ENCODE results near the gene PRKG1. TPM values are rescaled to one million over a fixed set of nuclear protein-coding genes. Genes with fewer than 3 reads are reported as not detected.

The PRKG1 gene
- total and polyA plus RNA-seq, 2 of the 4 experiments (the other 2 are of a cell fraction) = 3.5 to 18.3 TPM

GRCh38 chr10:51145375-51145774 lies 71.1 kb downstream of the PRKG1 start:
- peaks cover 3% of the 10 kb centered on the region; the same call in 1 of the 2 replicates for H4K20me1 ChIP-seq (ENCODE audit: insufficient read depth, low read length)
- no peaks in the 10 kb centered on the region for H3K4me1 ChIP-seq (ENCODE audit: control insufficient read depth, insufficient read depth, low read length)
- no peak overlapping the region for H2AK5ac ChIP-seq (ENCODE audit: low read depth, low read length)
- H2AK9ac ChIP-seq (replicated peaks; ENCODE audit: low read depth, low read length, poor library complexity) = no peak overlapping the region
- H4K5ac ChIP-seq (ENCODE audit: low read depth, low read length) = no peak overlapping the region
- dilution Hi-C loops (cut with HindIII; ENCODE audit: low sequenced_read_pairs, unreplicated experiment) (no loop called here), in situ Hi-C loops (cut with MboI; ENCODE audit: low sequenced_read_pairs) (no loop called here), intact Hi-C loops (cut with micrococcal nuclease) (no loop called here)
- H2BK15ac ChIP-seq (ENCODE audit: low read depth, low read length) = no peak overlapping the region
- H3K14ac ChIP-seq (replicated peaks; ENCODE audit: low read depth, low read length) = no peak overlapping the region
- no peaks in the 10 kb centered on the region for H3K27me3 ChIP-seq (ENCODE audit: control insufficient read depth, insufficient read depth, low read length)
- no TSS peak for BruUV-seq (replicated peaks)
- no peak overlapping the region for H3K56ac ChIP-seq (ENCODE audit: extremely low read depth, insufficient read depth, low read length)
- H3K9ac ChIP-seq (ENCODE audit: low read depth, low read length) = no peak overlapping the region
- DNase-seq (no peak), ATAC-seq (ENCODE audit: low read depth) (no peak)
- H2BK120ac ChIP-seq (ENCODE audit: low read depth, low read length) = no peak overlapping the region
- no peak overlapping the region for H3K4me2 ChIP-seq (ENCODE audit: low read depth, low read length)
- peaks cover 18 to 19% of the 10 kb centered on the region in 2 experiments; a peak in 3 of 4 replicates for H3K79me1 ChIP-seq (ENCODE audit: low read depth in 1 of 2, low read length in 2 of 2)
- no peak overlapping the region for H3K4ac ChIP-seq (ENCODE audit: low read depth, low read length)
- ChIA-PET POLR2A (ENCODE audit: unreplicated experiment) (no interaction called here), CTCF (no interaction called here)
- H3K4me3 ChIP-seq (ENCODE audit: insufficient read depth, low read depth, low read length) = no peak overlapping the region
- 100% methylated on average over 4 of the region's 7 CpGs; no CpG with 5 or more reads in 1 of the 2 experiments for WGBS, 2 experiments (ENCODE audit: extremely low coverage in 2 of 2, insufficient read length in 1 of 2)
- no peak overlapping the region for H2BK20ac ChIP-seq (ENCODE audit: low read depth, low read length)
- no peak overlapping the region for H4K8ac ChIP-seq (ENCODE audit: low read depth in 2 of 2, low read length in 2 of 2)
- no peak overlapping the region for H3K23ac ChIP-seq (ENCODE audit: low read depth, low read length)
- H3K18ac ChIP-seq (ENCODE audit: low read depth, low read length) = no peak overlapping the region
- no peak overlapping the region for H2BK5ac ChIP-seq (ENCODE audit: low read depth, low read length, poor library complexity, severe bottlenecking)
- no peaks in the 10 kb centered on the region for H3K9me3 ChIP-seq (ENCODE audit: control insufficient read depth, insufficient read depth, low read length)
- H2AFZ ChIP-seq (replicated peaks; ENCODE audit: low read length, poor library complexity) = no peak overlapping the region
- H3K27ac ChIP-seq (ENCODE audit: insufficient read depth, low read length) = no peak overlapping the region
- H3K9me1 ChIP-seq (ENCODE audit: insufficient read depth, low read length) = no peaks in the 10 kb centered on the region
- H3K36me3 ChIP-seq (ENCODE audit: control insufficient read depth, insufficient read depth, low read length) = no peaks in the 10 kb centered on the region
- H4K91ac ChIP-seq (ENCODE audit: insufficient read depth, low read depth, low read length) = no peak overlapping the region
- TF ChIP-seq CHD1 (IDR thresholded peaks at IDR 0.05; ENCODE audit: low read depth, low read length) (no peak), RAD21 (IDR thresholded peaks at IDR 0.05; ENCODE audit: low read length) (no peak), POLR2A (IDR thresholded peaks at IDR 0.05; ENCODE audit: low read depth, low read length) (no peak), SMC3 (IDR thresholded peaks at IDR 0.05; ENCODE audit: low read depth, low read length) (no peak), FOS (IDR thresholded peaks at IDR 0.05; ENCODE audit: low read depth, low read length) (no peak), CEBPB (IDR thresholded peaks at IDR 0.05; ENCODE audit: low read depth, low read length) (no peak), MXI1 (IDR thresholded peaks at IDR 0.05; ENCODE audit: borderline replicate concordance, low read depth, low read length) (no peak), RCOR1 (IDR thresholded peaks at IDR 0.05; ENCODE audit: insufficient replicate concordance, low read length) (no peak), NFE2L2 (IDR thresholded peaks at IDR 0.05; ENCODE audit: low read depth, low read length) (no peak), BHLHE40 (IDR thresholded peaks at IDR 0.05; ENCODE audit: low read depth, low read length) (no peak), USF2 (IDR thresholded peaks at IDR 0.05; ENCODE audit: low read depth, low read length) (no peak), RFX5 (IDR thresholded peaks at IDR 0.05; ENCODE audit: low read depth, low read length) (no peak), MAZ (IDR thresholded peaks at IDR 0.05; ENCODE audit: borderline replicate concordance, low read depth, low read length) (no peak), MAFK (IDR thresholded peaks at IDR 0.05; ENCODE audit: low read depth, low read length) (no peak)
- TF ChIP-seq, protein P1, sequence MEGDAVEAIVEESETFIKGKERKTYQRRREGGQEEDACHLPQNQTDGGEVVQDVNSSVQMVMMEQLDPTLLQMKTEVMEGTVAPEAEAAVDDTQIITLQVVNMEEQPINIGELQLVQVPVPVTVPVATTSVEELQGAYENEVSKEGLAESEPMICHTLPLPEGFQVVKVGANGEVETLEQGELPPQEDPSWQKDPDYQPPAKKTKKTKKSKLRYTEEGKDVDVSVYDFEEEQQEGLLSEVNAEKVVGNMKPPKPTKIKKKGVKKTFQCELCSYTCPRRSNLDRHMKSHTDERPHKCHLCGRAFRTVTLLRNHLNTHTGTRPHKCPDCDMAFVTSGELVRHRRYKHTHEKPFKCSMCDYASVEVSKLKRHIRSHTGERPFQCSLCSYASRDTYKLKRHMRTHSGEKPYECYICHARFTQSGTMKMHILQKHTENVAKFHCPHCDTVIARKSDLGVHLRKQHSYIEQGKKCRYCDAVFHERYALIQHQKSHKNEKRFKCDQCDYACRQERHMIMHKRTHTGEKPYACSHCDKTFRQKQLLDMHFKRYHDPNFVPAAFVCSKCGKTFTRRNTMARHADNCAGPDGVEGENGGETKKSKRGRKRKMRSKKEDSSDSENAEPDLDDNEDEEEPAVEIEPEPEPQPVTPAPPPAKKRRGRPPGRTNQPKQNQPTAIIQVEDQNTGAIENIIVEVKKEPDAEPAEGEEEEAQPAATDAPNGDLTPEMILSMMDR (conservative IDR thresholded peaks at IDR 0.05; ENCODE audit: low read depth, low read length) = no peak
- TF ChIP-seq, protein P2, sequence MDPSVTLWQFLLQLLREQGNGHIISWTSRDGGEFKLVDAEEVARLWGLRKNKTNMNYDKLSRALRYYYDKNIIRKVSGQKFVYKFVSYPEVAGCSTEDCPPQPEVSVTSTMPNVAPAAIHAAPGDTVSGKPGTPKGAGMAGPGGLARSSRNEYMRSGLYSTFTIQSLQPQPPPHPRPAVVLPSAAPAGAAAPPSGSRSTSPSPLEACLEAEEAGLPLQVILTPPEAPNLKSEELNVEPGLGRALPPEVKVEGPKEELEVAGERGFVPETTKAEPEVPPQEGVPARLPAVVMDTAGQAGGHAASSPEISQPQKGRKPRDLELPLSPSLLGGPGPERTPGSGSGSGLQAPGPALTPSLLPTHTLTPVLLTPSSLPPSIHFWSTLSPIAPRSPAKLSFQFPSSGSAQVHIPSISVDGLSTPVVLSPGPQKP (IDR thresholded peaks at IDR 0.05; ENCODE audit: borderline replicate concordance, low read depth, low read length) = no peak
